Osteoblast (primary cell): ENCODE data around the gene MKLN1. TPM values are rescaled to one million over a fixed set of nuclear protein-coding genes. Genes with fewer than 3 reads are reported as not detected.

Experiments used
- DNase-seq: peaks from one replicate; pipeline ENCODE4 v3.0.0; 2011; ENCODE audit warnings: low spot score, mixed read lengths; ENCODE audit not compliant: insufficient read length; ENCODE audit errors: missing footprints
- H2AFZ ChIP-seq: 2 replicates; pipeline ENCODE4 v1.6.0; 2011; ENCODE audit warnings: mild to moderate bottlenecking, low read length
- H3K27ac ChIP-seq: 2 replicates; pipeline ENCODE4 v1.5.1; 2011; ENCODE audit warnings: mild to moderate bottlenecking, low read depth, low read length, moderate library complexity
- H3K27me3 ChIP-seq: 2 replicates; pipeline ENCODE4 v1.6.0; 2012; ENCODE audit warnings: mild to moderate bottlenecking, control low read depth, inconsistent platforms, low read length, moderate library complexity; ENCODE audit not compliant: insufficient read depth
- H3K36me3 ChIP-seq: 2 replicates; pipeline ENCODE4 v1.5.1; 2011; ENCODE audit warnings: mild to moderate bottlenecking, low read length, control low read depth, moderate library complexity; ENCODE audit not compliant: insufficient read depth
- H3K4me1 ChIP-seq: 2 replicates; pipeline ENCODE4 v1.5.1; 2011; ENCODE audit warnings: mild to moderate bottlenecking, low read length, control low read depth, moderate library complexity; ENCODE audit not compliant: insufficient read depth
- H3K4me2 ChIP-seq: 2 replicates; pipeline ENCODE4 v1.6.0; 2011; ENCODE audit warnings: mild to moderate bottlenecking, low read length; ENCODE audit not compliant: insufficient read depth
- H3K4me3 ChIP-seq: fragments of 200-600 bp; sonication (generic); 3 replicates; pipeline ENCODE4 v1.5.1; 2012; ENCODE audit warnings: mild to moderate bottlenecking, low read length, inconsistent platforms; ENCODE audit not compliant: insufficient read depth
- H3K79me2 ChIP-seq: 2 replicates; pipeline ENCODE4 v1.6.0; 2012; ENCODE audit warnings: mild to moderate bottlenecking, low read length, control low read depth, inconsistent platforms; ENCODE audit not compliant: insufficient read depth
- H3K9me3 ChIP-seq: 2 replicates; pipeline ENCODE4 v1.5.1; 2011; ENCODE audit warnings: low read depth, low read length, control low read depth
- H4K20me1 ChIP-seq: 2 replicates; pipeline ENCODE4 v1.6.0; 2012; ENCODE audit warnings: mild to moderate bottlenecking, low read length, control low read depth; ENCODE audit not compliant: insufficient read depth
- total RNA-seq: library from RNA; depleted of rRNA; stranded (reverse); fragments of >200 nt; gene quantifications from 2 replicates; pipeline ENCODE4 v1.2.3, GENCODE V29; 2012
- TF ChIP-seq, protein P1 (sequence below): IDR thresholded peaks from 2 replicates; pipeline ENCODE4 v1.5.1; 2011; ENCODE audit warnings: mild to moderate bottlenecking, low read depth, low read length, moderate library complexity; ENCODE audit errors: extremely low read depth

MKLN1 gene
- total RNA-seq, 1 donor = 52.8 TPM

DNA sequence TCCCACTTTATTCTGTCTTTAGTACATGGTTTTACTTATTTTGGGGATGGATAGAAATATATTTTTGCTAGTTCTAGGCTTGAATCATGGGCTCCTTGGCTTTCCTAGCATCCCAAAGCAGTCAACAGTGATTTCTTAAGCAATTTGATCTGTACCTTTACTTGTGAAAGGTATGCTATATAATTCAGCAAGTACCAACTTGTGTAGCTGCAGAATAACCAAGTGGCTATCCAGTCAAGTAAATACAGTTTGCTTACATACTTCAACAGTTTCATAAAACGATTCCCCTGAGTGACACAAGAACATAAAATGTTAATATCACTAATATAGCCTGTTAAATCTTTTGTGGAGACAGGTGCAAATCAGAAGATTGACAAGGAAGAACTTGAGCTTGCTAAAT is 161.5 kb downstream of the MKLN1 start:
- Histone ChIP-seq H4K20me1 (no peaks in the 10 kb centered on the region), H3K27ac (no peak overlapping the region), H3K4me1 (peaks cover 14% of the 10 kb centered on the region), H3K9me3 (no peaks in the 10 kb centered on the region), H3K27me3 (no peaks in the 10 kb centered on the region), H3K79me2 (no peaks in the 10 kb centered on the region), H3K36me3 (peaks cover 5% of the 10 kb centered on the region), H3K4me2 (no peak overlapping the region), H3K4me3 (no peak overlapping the region), H2AFZ (no peak overlapping the region)
- TF ChIP-seq, protein P1, sequence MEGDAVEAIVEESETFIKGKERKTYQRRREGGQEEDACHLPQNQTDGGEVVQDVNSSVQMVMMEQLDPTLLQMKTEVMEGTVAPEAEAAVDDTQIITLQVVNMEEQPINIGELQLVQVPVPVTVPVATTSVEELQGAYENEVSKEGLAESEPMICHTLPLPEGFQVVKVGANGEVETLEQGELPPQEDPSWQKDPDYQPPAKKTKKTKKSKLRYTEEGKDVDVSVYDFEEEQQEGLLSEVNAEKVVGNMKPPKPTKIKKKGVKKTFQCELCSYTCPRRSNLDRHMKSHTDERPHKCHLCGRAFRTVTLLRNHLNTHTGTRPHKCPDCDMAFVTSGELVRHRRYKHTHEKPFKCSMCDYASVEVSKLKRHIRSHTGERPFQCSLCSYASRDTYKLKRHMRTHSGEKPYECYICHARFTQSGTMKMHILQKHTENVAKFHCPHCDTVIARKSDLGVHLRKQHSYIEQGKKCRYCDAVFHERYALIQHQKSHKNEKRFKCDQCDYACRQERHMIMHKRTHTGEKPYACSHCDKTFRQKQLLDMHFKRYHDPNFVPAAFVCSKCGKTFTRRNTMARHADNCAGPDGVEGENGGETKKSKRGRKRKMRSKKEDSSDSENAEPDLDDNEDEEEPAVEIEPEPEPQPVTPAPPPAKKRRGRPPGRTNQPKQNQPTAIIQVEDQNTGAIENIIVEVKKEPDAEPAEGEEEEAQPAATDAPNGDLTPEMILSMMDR = no peak
- DNase-seq = no peak

DNA sequence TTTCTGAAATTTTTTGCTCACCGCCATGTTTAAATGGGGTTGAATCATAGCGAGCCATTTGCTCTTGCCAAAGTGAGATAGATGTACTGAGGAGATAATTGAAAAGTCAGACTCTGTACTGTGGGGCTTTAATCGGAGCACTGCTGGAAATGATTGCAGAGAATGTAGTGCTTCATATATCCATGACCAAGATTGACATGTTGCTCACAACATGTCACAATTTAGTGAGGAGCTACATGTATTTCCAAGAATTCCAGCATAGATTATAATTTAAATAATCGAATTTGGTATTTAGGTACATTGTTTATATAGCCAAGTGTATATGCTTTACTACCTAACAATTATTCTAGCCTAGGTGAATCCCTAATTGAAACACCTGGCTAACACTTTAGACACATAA is 162.2 kb downstream of the MKLN1 start:
- Histone ChIP-seq H3K36me3 (peaks cover 5% of the 10 kb centered on the region), H3K9me3 (no peaks in the 10 kb centered on the region), H3K4me2 (no peak overlapping the region), H3K27ac (no peak overlapping the region), H3K79me2 (no peaks in the 10 kb centered on the region), H4K20me1 (no peaks in the 10 kb centered on the region), H3K27me3 (no peaks in the 10 kb centered on the region), H2AFZ (no peak overlapping the region), H3K4me1 (peaks cover 14% of the 10 kb centered on the region), H3K4me3 (no peak overlapping the region)
- no peak for DNase-seq
- TF ChIP-seq, protein P1 = no peak

DNA sequence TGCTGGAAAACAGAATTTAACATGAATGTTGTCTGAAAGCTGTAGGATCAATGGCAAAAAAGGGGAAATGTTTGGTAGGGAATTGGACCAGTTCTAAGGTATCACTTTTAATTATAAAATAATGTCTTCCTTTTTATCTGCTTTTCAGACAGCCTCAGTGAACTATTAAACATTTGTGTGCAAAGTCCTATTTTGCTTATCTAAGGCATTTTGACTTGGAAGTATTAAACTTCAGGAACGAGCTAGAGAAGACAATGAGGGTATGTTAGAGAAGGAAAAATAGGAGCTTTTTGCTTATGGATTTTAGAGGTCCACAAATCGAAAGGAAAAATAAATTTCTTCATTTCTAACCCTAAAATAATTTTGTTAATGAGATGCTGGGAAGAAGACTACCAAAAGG is 165.4 kb downstream of the MKLN1 start:
- no peak for DNase-seq
- Histone ChIP-seq H3K4me3 (no peak overlapping the region), H3K9me3 (no peaks in the 10 kb centered on the region), H3K4me2 (no peak overlapping the region), H3K27ac (peak overlapping the region; percentile 55), H3K79me2 (no peaks in the 10 kb centered on the region), H4K20me1 (no peaks in the 10 kb centered on the region), H3K36me3 (peaks cover 12% of the 10 kb centered on the region), H3K27me3 (no peaks in the 10 kb centered on the region), H2AFZ (no peak overlapping the region), H3K4me1 (peaks cover 14% of the 10 kb centered on the region)
- TF ChIP-seq, protein P1 = no peak

DNA sequence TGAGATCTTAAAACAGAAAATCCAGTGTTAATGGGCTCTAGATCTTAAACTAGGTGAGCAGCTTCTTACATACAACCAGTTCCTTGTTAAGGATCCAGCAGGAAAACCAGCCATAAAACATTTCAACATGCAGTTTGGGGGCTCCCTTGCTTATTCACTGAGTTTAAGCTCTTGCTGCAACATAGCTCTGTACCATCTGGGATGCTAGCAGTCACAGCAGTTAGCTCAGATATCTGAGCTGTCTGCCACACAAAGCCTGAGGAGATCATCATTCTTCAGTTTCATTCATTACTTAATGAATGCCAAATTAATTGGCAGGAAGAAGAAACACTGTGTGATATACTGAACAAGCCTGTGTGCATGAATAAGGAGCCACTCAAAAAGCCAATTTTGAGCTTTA is 165.9 kb downstream of the MKLN1 start:
- no peak overlapping the region for H3K27ac ChIP-seq
- H3K4me1 ChIP-seq = peaks cover 18% of the 10 kb centered on the region
- H3K4me2 ChIP-seq = no peak overlapping the region
- no peak overlapping the region for H2AFZ ChIP-seq
- no peaks in the 10 kb centered on the region for H3K27me3 ChIP-seq
- TF ChIP-seq, protein P1 = no peak
- no peaks in the 10 kb centered on the region for H3K9me3 ChIP-seq
- peaks cover 13% of the 10 kb centered on the region for H3K36me3 ChIP-seq
- H4K20me1 ChIP-seq = no peaks in the 10 kb centered on the region
- DNase-seq = no peak
- no peak overlapping the region for H3K4me3 ChIP-seq
- H3K79me2 ChIP-seq = no peaks in the 10 kb centered on the region
